Bronchial smooth muscle cell (primary cell): Measurements from ENCODE around the gene MTA2. TPM values are rescaled to one million over a fixed set of nuclear protein-coding genes. Genes with fewer than 3 reads are reported as not detected.

Experiments used
- total RNA-seq: library from RNA; depleted of rRNA; stranded (reverse); fragments of >200 nt; gene quantifications from 2 replicates; pipeline ENCODE4 v1.2.1, GENCODE V29; 2014

Gene MTA2
- 88.4 and 96.0 TPM in 2 replicates for total RNA-seq

DNA sequence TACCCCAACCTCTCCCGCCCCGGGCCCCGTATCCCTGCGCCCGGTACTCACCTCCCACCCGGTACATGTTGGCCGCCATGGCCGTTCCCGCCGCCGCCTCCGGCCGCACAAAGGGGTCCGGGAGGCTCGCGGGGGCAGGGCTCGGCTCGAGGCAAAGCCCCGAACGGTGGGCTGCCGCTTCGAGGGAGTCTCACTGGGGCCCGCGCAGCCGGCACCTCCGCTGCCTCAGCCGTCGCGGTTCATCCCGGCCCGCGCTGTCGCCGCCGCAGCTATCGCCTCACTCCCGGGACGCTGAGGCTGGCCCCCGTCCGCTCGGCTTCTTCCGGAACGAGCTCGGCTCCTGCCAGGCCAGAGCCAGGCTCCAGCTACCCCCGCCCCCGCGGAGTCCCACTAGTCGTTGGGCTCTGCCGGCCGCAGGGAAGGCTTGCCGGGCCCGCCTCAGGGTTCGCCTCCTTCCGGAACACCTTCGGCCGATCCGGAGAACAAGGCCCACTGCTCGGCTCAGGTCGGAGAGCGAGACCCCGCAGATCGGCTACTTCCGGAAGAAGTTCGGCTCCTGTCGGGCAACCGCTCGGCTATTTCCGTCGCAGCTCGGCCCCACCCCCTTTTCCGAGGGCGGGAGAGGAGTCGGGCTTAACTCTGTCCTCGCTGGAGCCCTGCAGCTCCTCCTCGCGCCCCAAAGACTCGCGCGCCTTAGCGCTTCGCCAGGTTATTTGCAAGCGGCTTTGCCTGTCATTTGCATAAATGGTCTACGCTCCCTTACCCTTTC is at the start of gene MTA2:
MTA2 (minus strand) TSS at position 494 of the 769 bp plus-strand sequence; CDS start at position 79, 415 bp downstream.

DNA sequence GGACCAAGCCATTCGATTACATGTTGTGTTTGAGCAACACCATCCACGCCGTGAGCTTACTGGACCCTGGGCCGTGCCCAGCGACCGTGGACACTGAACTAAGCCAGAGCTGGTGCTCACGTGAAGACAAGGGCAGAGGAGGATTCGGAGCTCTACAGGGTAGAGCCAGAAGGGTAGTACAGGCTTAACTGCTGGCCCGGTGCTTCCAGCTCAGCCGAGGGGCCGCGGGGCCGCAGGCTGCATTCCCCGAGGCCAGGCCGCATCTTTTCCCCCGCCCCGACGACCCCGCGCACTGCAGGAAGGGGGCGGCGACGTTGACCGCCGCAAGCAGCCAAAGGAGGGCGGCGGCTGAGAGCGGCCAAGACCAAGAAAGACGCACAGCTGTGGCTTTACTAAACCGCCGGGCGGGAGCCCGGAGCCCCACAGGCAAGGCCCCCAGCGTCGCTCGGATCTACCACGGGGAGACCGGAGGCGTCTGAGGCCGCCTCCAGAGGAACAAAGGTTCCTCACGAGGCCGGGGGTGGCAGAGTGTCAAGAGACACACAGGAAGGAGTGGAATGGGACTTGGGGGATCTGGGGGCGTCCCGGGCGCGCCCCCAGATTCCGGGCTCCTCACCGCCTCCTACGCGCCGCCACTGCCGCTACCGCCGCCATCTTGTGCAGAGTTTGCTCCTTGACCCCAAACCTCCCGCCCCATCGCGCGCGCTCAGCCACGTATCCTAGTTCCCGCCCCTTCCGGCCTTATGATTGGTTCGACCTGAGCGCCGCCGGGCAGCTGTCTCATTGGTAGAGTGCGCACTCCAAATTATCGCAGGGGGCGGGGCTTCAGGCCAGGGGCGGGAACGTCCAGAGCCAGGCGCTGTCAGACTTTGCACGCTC is 44.5 kb upstream of the MTA2 start, which contains the start of gene GANAB:
GANAB (minus strand) TSS at position 668 of the 879 bp plus-strand sequence; CDS start at position 654, 14 bp downstream.

DNA sequence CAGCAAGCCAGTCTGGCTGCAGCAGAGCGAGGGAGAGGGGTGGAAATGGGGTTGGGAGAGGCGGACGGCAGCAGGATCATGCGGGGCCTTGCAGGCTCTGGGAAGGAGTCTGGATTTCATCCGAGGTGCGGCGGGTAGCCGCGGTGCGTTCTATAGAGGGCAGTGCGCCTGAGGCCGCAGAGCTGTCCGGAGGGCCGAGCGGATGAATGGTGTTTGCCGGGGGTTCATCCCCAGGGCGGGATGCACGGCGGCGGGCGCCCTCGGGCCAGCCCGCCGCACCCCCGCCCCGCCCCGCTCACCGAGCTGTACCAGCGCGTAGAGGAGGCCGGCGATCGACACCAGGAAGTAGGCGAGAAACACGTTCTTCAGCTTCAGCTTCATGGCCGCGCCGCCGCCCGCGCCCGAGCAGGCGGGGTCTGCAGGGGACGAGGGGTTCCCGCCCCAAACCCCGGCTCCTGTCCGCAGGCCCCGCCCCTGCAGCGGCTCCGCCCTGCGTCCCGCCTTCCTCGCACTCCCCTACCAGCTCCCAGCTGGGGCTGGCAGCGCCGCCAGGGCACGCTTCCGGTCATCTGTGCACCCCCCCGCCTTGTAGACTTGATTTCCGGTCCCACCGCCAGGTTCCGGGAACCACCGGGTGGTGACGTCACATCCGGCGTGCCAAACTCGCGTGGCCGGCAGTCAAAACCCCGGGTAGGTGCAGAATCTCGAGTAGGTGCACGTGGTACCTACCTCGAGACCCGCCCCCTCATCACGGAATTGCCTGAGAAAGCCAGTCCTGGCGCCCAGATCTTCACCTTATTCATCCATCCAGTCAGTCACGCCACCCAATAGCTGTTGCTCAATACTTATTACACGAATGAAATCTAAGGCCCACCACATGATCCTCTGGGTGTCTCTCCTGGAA is 20.2 kb upstream of the MTA2 start, which contains the start of gene B3GAT3:
B3GAT3 (minus strand) TSS at position 420 of the 904 bp plus-strand sequence; CDS start at position 381, 39 bp downstream.

GRCh38 chr11:62612366-62613290 is 11.0 kb upstream of the MTA2 start, which contains the start of the genes EML3 and ROM1:
EML3 (minus strand) TSS chr11:62612775; CDS start chr11:62612457, 318 bp downstream.
ROM1 (plus strand) TSS chr11:62613257; CDS start chr11:62613282, 25 bp downstream.

DNA sequence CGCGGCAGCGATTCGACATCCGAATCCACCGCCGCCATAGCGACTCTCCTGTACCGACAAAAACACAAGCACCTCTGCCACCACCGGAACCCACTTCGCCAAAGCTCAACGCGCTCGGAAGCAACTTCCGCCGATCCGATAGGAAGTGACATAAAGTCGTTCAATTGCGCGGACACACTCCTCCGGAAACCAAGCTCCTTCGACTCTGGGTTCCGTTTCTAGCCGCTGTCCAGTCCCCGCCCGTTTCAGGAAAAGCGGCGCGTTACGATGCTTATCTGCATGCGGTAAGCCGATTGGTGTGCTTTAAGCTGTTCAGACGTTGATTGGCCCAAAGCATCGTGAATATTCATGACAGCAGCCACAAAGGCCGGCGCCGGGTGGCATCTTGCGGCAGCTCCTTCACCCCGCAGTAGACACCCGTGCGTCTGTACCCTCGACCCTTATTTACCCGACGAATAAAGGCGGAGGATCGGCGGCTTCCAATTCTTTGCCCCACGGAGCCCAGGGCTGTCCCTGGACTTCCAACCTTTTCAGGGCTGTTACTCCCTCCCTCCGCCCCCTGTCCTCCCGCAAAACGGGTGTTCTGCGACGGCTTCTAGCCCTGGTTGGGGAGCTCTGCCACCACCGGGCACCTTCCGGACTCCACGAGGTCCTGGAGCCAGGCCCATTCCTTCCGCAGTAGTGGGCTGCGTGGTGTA is 10.1 kb downstream of the MTA2 start, which contains the start of gene TUT1:
TUT1 (minus strand) TSS at position 76 of the 698 bp plus-strand sequence; CDS start at position 38, 38 bp downstream.

DNA sequence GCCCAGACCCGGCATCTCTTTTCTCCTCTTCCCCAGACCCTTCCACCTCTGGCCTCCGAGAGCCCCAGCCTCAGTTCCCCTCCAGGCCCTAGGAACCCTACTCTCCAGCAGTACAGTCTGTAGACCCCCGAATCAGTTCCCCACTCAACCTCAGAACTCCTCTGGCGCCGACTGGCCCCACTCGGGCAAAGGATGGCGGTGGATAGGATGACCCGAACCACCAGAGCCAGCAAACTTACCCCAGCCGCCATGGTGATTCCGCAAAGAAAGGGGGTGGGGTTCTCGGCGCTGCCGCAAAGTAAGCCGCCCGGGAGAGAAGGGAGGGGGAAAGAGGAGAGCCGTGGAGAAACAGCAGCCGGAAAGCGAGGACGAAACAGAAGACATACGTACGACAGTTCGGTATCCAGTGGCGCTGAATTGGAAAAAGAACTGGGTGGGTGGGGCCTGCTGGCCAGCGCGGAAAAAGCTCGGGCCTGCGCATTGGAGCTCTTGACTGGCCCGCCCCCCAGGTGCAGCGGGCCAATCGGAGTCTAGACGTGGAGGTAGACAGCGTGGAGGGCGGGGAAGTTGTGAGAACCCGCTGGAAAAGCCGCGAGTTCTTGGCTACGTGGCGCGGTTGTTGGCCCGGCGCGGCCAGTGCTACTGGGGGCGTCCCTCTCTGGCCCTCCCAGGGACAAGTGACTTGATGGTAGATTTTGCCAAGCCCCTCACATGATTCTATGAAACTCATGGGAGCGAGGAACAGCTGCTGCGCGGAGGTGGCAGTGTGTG is 27.9 kb downstream of the MTA2 start, which contains the start of gene EEF1G:
EEF1G (minus strand) TSS at position 300 of the 771 bp plus-strand sequence; CDS start at position 251, 49 bp downstream.

DNA sequence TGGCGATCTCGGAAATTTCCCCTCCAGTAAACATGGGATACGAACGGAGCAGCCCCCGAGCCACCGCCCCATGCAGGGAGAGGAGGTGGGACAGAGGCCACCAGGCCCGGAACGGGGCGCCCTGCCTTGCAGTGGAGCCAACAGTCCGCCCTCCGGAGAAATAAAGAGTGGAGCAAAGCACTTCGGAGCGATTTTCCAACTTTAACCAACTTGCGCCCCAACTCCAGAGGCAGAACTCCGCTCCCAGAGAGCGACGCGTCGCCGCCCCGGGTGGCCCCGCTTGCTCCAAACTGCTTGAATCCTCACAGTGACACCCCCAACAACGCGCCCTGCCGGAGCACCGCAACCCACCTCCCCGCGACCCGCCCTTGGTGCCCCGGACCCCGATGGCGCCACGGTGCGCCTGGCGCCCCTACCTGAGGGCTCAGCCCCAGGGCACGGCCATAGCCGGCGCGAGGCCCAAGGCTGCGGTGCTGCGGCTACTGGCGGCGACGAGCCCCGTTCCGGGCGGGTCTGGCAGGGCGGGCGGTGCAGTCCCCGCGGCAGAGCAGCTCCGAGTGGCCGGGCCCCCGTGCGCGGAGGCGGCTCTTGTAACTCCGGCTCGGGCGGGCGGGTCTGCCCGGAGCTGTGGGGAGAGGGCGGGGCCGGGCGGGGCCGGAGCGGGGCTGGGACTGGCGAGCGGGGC is 55.3 kb downstream of the MTA2 start, which contains the start of gene AHNAK:
AHNAK (minus strand) TSS at position 563 of the 685 bp plus-strand sequence. CDS start 10,708 bp downstream, outside the sequence.

Other genes starting within 250 kb of the MTA2 start
- not detected in 2 replicates for gene SCGB1A1, start 182.8 kb downstream of the MTA2 start, total RNA-seq
- gene AHNAK, start 55.1 kb downstream of the MTA2 start, total RNA-seq = 361 and 516 TPM in 2 replicates
- 1,318 and 1,601 TPM in 2 replicates for gene EEF1G, start 28.0 kb downstream of the MTA2 start, total RNA-seq
- gene TUT1, start 10.3 kb downstream of the MTA2 start, total RNA-seq = 5.6 and 5.8 TPM in 2 replicates
- gene EML3, start 10.9 kb upstream of the MTA2 start, total RNA-seq = 17.5 and 17.8 TPM in 2 replicates
- 3.9 and 10.4 TPM in 2 replicates for gene ROM1, start 11.4 kb upstream of the MTA2 start, total RNA-seq
- 16.7 and 22.1 TPM in 2 replicates for gene B3GAT3, start 20.1 kb upstream of the MTA2 start, total RNA-seq
- 218 and 268 TPM in 2 replicates for gene GANAB, start 44.7 kb upstream of the MTA2 start, total RNA-seq
- 13.4 and 15.6 TPM in 2 replicates for gene INTS5, start 51.4 kb upstream of the MTA2 start, total RNA-seq
- gene C11orf98, start 63.3 kb upstream of the MTA2 start, total RNA-seq = 21.0 and 29.3 TPM in 2 replicates
- 8.7 and 9.6 TPM in 2 replicates for gene CSKMT, start 63.4 kb upstream of the MTA2 start, total RNA-seq
- gene UQCC3, start 69.8 kb upstream of the MTA2 start, total RNA-seq = 10.4 and 13.1 TPM in 2 replicates
- 2.7 TPM in 2 replicates for gene LBHD1, start 70.4 kb upstream of the MTA2 start, total RNA-seq
- gene UBXN1, start 77.2 kb upstream of the MTA2 start, total RNA-seq = 201 and 302 TPM in 2 replicates
- gene LRRN4CL, start 87.7 kb upstream of the MTA2 start, total RNA-seq = 29.8 and 36.9 TPM in 2 replicates
- 43.8 and 52.2 TPM in 2 replicates for gene BSCL2, start 105.6 kb upstream of the MTA2 start, total RNA-seq
- gene GNG3, start 105.8 kb upstream of the MTA2 start, total RNA-seq = not detected in 2 replicates
- 10.8 and 13.2 TPM in 2 replicates for gene HNRNPUL2, start 125.6 kb upstream of the MTA2 start, total RNA-seq
- 30.4 and 36.1 TPM in 2 replicates for gene TTC9C, start 126.6 kb upstream of the MTA2 start, total RNA-seq
- 9.5 and 12.5 TPM in 2 replicates for gene ZBTB3, start 152.3 kb upstream of the MTA2 start, total RNA-seq
- gene POLR2G, start 159.7 kb upstream of the MTA2 start, total RNA-seq = 77.7 and 93.2 TPM in 2 replicates
- 22.2 and 28.9 TPM in 2 replicates for gene TAF6L, start 169.5 kb upstream of the MTA2 start, total RNA-seq
- gene TMEM179B, start 185.5 kb upstream of the MTA2 start, total RNA-seq = 19.1 and 23.2 TPM in 2 replicates
- gene TMEM223, start 190.1 kb upstream of the MTA2 start, total RNA-seq = 10.7 and 10.9 TPM in 2 replicates
- 15.4 and 21.0 TPM in 2 replicates for gene NXF1, start 203.6 kb upstream of the MTA2 start, total RNA-seq
- 42.6 and 50.5 TPM in 2 replicates for gene STX5, start 230.2 kb upstream of the MTA2 start, total RNA-seq
- not detected in 2 replicates for gene TEX54, start 231.0 kb upstream of the MTA2 start, total RNA-seq
- 54.7 and 67.1 TPM in 2 replicates for gene WDR74, start 237.7 kb upstream of the MTA2 start, total RNA-seq